HEK293 (cell line): ENCODE data around the gene BCL11A.

Source experiments
- CTCF ChIA-PET: fragments of 350-600 bp; formaldehyde crosslinking; extraction: SDS; loops from one replicate; lab custom pipeline; 2021; ENCODE audit warnings: antibody characterized with exemption; lab: Yijun Ruan, JAX
- POLR2A ChIA-PET: fragments of 300-600 bp; formaldehyde crosslinking; extraction: SDS; loops from one replicate; lab custom pipeline; 2020; ENCODE audit warnings: antibody characterized with exemption, inconsistent platforms; lab: Yijun Ruan, JAX
- H3K27ac ChIP-seq: fragments of 200-500 bp; sonication (Bioruptor generic); 2 replicates; pipeline ENCODE4 v1.5.1; 2014; ENCODE audit warnings: low read depth, low read length, control low read depth, inconsistent platforms; ENCODE audit errors: extremely low read depth
- H3K36me3 ChIP-seq, 2 experiments: fragments of 200-500 bp in 1 of 2; sonication (Bioruptor generic) in 1 of 2; 1 replicate in 1 of 2; 2 replicates in 1 of 2; pipeline ENCODE4 v1.5.1; 2014 to 2017; ENCODE audit warnings: inconsistent platforms in 2 of 2, low read length in 2 of 2; ENCODE audit not compliant: control insufficient read depth in 2 of 2, insufficient read depth in 1 of 2
- H3K4me1 ChIP-seq: fragments of 200-500 bp; sonication (Bioruptor generic); 2 replicates; pipeline ENCODE4 v1.5.1; 2014; ENCODE audit warnings: mild to moderate bottlenecking, low read length, inconsistent platforms; ENCODE audit not compliant: control insufficient read depth, insufficient read depth
- H3K4me3 ChIP-seq: 2 replicates; pipeline ENCODE4 v1.5.1; 2011; ENCODE audit warnings: low read depth, mild to moderate bottlenecking, control low read depth, low read length, moderate library complexity
- H3K9me3 ChIP-seq: fragments of 200-500 bp; sonication (Bioruptor generic); 2 replicates; pipeline ENCODE4 v1.5.1; 2014; ENCODE audit warnings: low read depth, low read length, inconsistent platforms; ENCODE audit not compliant: control insufficient read depth, insufficient read depth
- ATF2 ChIP-seq: fragments of 450-650 bp; formaldehyde crosslinking; IDR thresholded peaks from 2 replicates; pipeline ENCODE4 v1.5.1; 2016; ENCODE audit warnings: missing biosample characterization, missing genetic modification characterization, low read depth
- GLIS2 ChIP-seq: fragments of 450-650 bp; formaldehyde crosslinking; IDR thresholded peaks from 2 replicates; pipeline ENCODE4 v1.5.1; 2016; ENCODE audit warnings: missing biosample characterization, missing genetic modification characterization
- HOXD13 ChIP-seq: sonication (generic); formaldehyde crosslinking; IDR thresholded peaks from 2 replicates; pipeline ENCODE4 v1.8.0; 2022; ENCODE audit warnings: missing genetic modification reagents, borderline replicate concordance
- KLF9 ChIP-seq: fragments of 450-650 bp; formaldehyde crosslinking; IDR thresholded peaks from 2 replicates; pipeline ENCODE4 v1.5.1; 2016; ENCODE audit warnings: missing biosample characterization, missing genetic modification characterization, low read depth
- MZF1 ChIP-seq: fragments of 450-650 bp; formaldehyde crosslinking; IDR thresholded peaks from 2 replicates; pipeline ENCODE4 v1.5.1; 2017; ENCODE audit warnings: missing biosample characterization, missing genetic modification characterization, borderline replicate concordance
- PBX3 ChIP-seq: sonication (generic); formaldehyde crosslinking; IDR thresholded peaks from 2 replicates; pipeline ENCODE4 v1.8.1; 2022; ENCODE audit warnings: mild to moderate bottlenecking, moderate library complexity, missing genetic modification reagents
- SCRT2 ChIP-seq: fragments of 450-650 bp; formaldehyde crosslinking; IDR thresholded peaks from 2 replicates; pipeline ENCODE4 v1.5.1; 2016; ENCODE audit warnings: missing biosample characterization, missing genetic modification characterization
- ZBTB17 ChIP-seq: fragments of 450-650 bp; formaldehyde crosslinking; IDR thresholded peaks from 2 replicates; pipeline ENCODE4 v1.5.1; 2016; ENCODE audit warnings: missing biosample characterization, missing genetic modification characterization
- ZFP3 ChIP-seq: fragments of 450-650 bp; formaldehyde crosslinking; IDR thresholded peaks from 2 replicates; pipeline ENCODE4 v1.5.1; 2016; ENCODE audit warnings: low read depth, missing biosample characterization, missing genetic modification characterization
- ZFP41 ChIP-seq: fragments of 450-650 bp; formaldehyde crosslinking; IDR thresholded peaks from 2 replicates; pipeline ENCODE4 v1.5.1; 2016; ENCODE audit warnings: missing biosample characterization, missing genetic modification characterization, borderline replicate concordance
- ZNF132 ChIP-seq: fragments of 450-650 bp; formaldehyde crosslinking; IDR thresholded peaks from 2 replicates; pipeline ENCODE4 v1.5.1; 2017; ENCODE audit warnings: missing biosample characterization, missing genetic modification characterization, borderline replicate concordance
- ZNF366 ChIP-seq: fragments of 450-650 bp; formaldehyde crosslinking; conservative IDR thresholded peaks from 2 replicates; pipeline ENCODE4 v1.5.1; 2016; ENCODE audit warnings: missing biosample characterization, missing genetic modification characterization
- ZNF416 ChIP-seq: fragments of 450-650 bp; formaldehyde crosslinking; IDR thresholded peaks from 2 replicates; pipeline ENCODE4 v1.5.1; 2016; ENCODE audit warnings: missing biosample characterization, missing genetic modification characterization
- ZNF530 ChIP-seq: fragments of 450-650 bp; formaldehyde crosslinking; IDR thresholded peaks from 2 replicates; pipeline ENCODE4 v1.5.1; 2016; ENCODE audit warnings: low read depth, missing biosample characterization, missing genetic modification characterization
- ZNF623 ChIP-seq: fragments of 450-650 bp; formaldehyde crosslinking; IDR thresholded peaks from 2 replicates; pipeline ENCODE4 v1.5.1; 2016; ENCODE audit warnings: missing biosample characterization, missing genetic modification characterization
- ZNF670 ChIP-seq: fragments of 450-650 bp; formaldehyde crosslinking; IDR thresholded peaks from 2 replicates; pipeline ENCODE4 v1.5.1; 2016; ENCODE audit warnings: missing biosample characterization, missing genetic modification characterization, low read depth
- ZNF701 ChIP-seq: fragments of 450-650 bp; formaldehyde crosslinking; IDR thresholded peaks from 2 replicates; pipeline ENCODE4 v1.5.1; 2016; ENCODE audit warnings: missing biosample characterization, missing genetic modification characterization
- ZNF776 ChIP-seq: fragments of 450-650 bp; formaldehyde crosslinking; IDR thresholded peaks from 2 replicates; pipeline ENCODE4 v1.5.0; 2017; ENCODE audit warnings: missing biosample characterization, missing genetic modification characterization, borderline replicate concordance
- ZSCAN16 ChIP-seq: fragments of 450-650 bp; formaldehyde crosslinking; IDR thresholded peaks from 2 replicates; pipeline ENCODE4 v1.5.1; 2016; ENCODE audit warnings: missing biosample characterization, missing genetic modification characterization
- ZSCAN23 ChIP-seq: fragments of 450-650 bp; formaldehyde crosslinking; IDR thresholded peaks from 2 replicates; pipeline ENCODE4 v1.5.1; 2016; ENCODE audit warnings: missing biosample characterization, missing genetic modification characterization
- TF ChIP-seq, protein P1 (sequence below): fragments of 450-650 bp; formaldehyde crosslinking; IDR thresholded peaks from 2 replicates; pipeline ENCODE4 v1.5.1; 2016; ENCODE audit warnings: missing biosample characterization, missing genetic modification characterization
- TF ChIP-seq, protein P2 (sequence below): fragments of 450-650 bp; formaldehyde crosslinking; IDR thresholded peaks from 2 replicates; pipeline ENCODE4 v1.5.1; 2016; ENCODE audit warnings: missing biosample characterization, missing genetic modification characterization
- TF ChIP-seq, protein P3 (sequence below): fragments of 450-650 bp; formaldehyde crosslinking; IDR thresholded peaks from 2 replicates; pipeline ENCODE4 v1.5.1; 2016; ENCODE audit warnings: missing biosample characterization, missing genetic modification characterization
- TF ChIP-seq, protein P4 (sequence below): fragments of 450-650 bp; formaldehyde crosslinking; IDR thresholded peaks from 2 replicates; pipeline ENCODE4 v1.5.1; 2016; ENCODE audit warnings: missing biosample characterization, missing genetic modification characterization

The BCL11A gene

DNA sequence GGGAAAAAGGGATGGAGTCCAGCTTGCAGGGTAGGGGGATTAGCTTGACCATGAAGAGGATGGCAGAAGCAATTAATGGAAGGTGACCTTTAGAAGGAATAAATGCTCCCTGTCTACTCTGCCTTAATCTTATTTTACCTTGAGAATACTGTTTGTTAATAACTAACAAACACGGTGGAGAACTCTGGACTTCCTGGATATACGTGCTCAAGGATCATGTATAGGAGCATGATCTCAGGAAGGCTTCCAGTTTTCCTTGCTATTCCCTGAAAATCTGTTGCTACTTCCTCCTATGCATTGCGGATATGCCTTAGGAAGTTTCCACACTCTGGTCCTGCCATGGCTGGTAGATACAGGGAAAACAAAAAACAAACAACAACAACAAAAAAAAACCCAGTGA, 44.8 kb upstream of the BCL11A start:
- Histone ChIP-seq H3K27ac (no peak overlapping the region), H3K4me1 (no peaks in the 10 kb centered on the region), H3K36me3 (no peaks in the 10 kb centered on the region), H3K9me3 (no peaks in the 10 kb centered on the region), H3K4me3 (no peak overlapping the region)
- TF ChIP-seq, protein P1, sequence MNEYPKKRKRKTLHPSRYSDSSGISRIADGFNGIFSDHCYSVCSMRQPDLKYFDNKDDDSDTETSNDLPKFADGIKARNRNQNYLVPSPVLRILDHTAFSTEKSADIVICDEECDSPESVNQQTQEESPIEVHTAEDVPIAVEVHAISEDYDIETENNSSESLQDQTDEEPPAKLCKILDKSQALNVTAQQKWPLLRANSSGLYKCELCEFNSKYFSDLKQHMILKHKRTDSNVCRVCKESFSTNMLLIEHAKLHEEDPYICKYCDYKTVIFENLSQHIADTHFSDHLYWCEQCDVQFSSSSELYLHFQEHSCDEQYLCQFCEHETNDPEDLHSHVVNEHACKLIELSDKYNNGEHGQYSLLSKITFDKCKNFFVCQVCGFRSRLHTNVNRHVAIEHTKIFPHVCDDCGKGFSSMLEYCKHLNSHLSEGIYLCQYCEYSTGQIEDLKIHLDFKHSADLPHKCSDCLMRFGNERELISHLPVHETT (tag by site-specific recombination) = no peak
- TF ChIP-seq, protein P2, sequence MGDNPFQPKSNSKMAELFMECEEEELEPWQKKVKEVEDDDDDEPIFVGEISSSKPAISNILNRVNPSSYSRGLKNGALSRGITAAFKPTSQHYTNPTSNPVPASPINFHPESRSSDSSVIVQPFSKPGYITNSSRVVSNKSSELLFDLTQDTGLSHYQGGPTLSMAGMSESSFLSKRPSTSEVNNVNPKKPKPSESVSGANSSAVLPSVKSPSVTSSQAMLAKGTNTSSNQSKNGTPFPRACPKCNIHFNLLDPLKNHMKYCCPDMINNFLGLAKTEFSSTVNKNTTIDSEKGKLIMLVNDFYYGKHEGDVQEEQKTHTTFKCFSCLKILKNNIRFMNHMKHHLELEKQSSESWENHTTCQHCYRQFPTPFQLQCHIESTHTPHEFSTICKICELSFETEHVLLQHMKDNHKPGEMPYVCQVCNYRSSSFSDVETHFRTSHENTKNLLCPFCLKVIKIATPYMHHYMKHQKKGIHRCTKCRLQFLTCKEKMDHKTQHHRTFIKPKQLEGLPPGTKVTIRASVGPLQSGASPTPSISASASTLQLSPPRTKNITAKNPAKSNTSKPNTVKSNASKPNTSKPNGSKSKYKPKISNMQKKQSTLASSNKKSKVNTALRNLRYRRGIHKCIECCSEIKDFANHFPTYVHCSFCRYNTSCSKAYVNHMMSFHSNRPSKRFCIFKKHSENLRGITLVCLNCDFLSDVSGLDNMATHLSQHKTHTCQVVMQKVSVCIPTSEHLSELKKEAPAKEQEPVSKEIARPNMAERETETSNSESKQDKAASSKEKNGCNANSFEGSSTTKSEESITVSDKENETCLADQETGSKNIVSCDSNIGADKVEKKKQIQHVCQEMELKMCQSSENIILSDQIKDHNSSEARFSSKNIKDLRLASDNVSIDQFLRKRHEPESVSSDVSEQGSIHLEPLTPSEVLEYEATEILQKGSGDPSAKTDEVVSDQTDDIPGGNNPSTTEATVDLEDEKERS (tag by site-specific recombination) = no peak
- TF ChIP-seq ZNF132 (tag by site-specific recombination) (no peak), SCRT2 (tag by site-specific recombination) (no peak), GLIS2 (tag by site-specific recombination) (no peak), ATF2 (no peak), ZSCAN23 (no peak), PBX3 (CRISPR knock-in tag) (no peak), ZSCAN16 (no peak), ZNF366 (tag by site-specific recombination) (no peak), ZBTB17 (tag by site-specific recombination) (no peak), ZNF623 (no peak), ZNF530 (tag by site-specific recombination) (no peak), HOXD13 (CRISPR knock-in tag) (no peak)
- TF ChIP-seq, protein P3, sequence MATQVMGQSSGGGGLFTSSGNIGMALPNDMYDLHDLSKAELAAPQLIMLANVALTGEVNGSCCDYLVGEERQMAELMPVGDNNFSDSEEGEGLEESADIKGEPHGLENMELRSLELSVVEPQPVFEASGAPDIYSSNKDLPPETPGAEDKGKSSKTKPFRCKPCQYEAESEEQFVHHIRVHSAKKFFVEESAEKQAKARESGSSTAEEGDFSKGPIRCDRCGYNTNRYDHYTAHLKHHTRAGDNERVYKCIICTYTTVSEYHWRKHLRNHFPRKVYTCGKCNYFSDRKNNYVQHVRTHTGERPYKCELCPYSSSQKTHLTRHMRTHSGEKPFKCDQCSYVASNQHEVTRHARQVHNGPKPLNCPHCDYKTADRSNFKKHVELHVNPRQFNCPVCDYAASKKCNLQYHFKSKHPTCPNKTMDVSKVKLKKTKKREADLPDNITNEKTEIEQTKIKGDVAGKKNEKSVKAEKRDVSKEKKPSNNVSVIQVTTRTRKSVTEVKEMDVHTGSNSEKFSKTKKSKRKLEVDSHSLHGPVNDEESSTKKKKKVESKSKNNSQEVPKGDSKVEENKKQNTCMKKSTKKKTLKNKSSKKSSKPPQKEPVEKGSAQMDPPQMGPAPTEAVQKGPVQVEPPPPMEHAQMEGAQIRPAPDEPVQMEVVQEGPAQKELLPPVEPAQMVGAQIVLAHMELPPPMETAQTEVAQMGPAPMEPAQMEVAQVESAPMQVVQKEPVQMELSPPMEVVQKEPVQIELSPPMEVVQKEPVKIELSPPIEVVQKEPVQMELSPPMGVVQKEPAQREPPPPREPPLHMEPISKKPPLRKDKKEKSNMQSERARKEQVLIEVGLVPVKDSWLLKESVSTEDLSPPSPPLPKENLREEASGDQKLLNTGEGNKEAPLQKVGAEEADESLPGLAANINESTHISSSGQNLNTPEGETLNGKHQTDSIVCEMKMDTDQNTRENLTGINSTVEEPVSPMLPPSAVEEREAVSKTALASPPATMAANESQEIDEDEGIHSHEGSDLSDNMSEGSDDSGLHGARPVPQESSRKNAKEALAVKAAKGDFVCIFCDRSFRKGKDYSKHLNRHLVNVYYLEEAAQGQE = no peak
- POLR2A ChIA-PET = no interaction called here
- CTCF ChIA-PET = interaction anchor here (0.6 to 1.7 kb wide), 2 partner anchors 74 to 77 kb away, joined by 4 to 5 read pairs; no protein-coding TSS in a partner anchor

DNA sequence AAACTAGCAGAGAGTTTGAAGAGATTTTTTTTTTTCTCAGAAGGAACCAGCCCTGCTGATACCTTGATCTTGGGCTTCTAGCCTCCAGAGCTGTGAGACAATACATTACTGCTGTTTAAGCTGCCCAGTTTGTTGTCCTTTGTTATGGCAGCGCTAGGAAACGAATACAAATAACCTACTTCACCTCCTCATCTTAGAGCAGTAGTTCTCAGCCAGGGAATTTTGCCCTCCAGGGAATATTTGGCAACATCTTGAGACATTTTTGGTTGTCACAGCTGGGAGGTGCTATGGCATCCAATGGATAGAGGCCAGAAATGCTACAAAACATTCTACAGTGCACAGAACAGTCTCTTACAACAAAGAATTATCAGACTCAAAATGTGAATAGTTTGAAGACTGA, 43.9 kb upstream of the BCL11A start:
- CTCF ChIA-PET = interaction anchor here (0.7 to 1.7 kb wide), 2 partner anchors 78 to 402 kb away, joined by 5 read pairs; no protein-coding TSS in a partner anchor
- TF ChIP-seq KLF9 (no peak), ZNF416 (no peak), MZF1 (no peak), ZFP3 (tag by site-specific recombination) (no peak), ZNF701 (no peak), ZNF670 (tag by site-specific recombination) (no peak), ZFP41 (tag by site-specific recombination) (no peak), ZNF776 (no peak)
- TF ChIP-seq, protein P4, sequence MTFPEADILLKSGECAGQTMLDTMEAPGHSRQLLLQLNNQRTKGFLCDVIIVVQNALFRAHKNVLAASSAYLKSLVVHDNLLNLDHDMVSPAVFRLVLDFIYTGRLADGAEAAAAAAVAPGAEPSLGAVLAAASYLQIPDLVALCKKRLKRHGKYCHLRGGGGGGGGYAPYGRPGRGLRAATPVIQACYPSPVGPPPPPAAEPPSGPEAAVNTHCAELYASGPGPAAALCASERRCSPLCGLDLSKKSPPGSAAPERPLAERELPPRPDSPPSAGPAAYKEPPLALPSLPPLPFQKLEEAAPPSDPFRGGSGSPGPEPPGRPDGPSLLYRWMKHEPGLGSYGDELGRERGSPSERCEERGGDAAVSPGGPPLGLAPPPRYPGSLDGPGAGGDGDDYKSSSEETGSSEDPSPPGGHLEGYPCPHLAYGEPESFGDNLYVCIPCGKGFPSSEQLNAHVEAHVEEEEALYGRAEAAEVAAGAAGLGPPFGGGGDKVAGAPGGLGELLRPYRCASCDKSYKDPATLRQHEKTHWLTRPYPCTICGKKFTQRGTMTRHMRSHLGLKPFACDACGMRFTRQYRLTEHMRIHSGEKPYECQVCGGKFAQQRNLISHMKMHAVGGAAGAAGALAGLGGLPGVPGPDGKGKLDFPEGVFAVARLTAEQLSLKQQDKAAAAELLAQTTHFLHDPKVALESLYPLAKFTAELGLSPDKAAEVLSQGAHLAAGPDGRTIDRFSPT (tag by site-specific recombination) = no peak

More for the DNA sequence above, 43.9 kb upstream of the BCL11A start:
- Histone ChIP-seq H3K4me3 (no peak overlapping the region), H3K9me3 (no peaks in the 10 kb centered on the region), H3K4me1 (no peaks in the 10 kb centered on the region), H3K36me3 (no peaks in the 10 kb centered on the region), H3K27ac (no peak overlapping the region)
- POLR2A ChIA-PET = interaction anchor here (0.7 kb wide), 1 partner anchor 15 kb away, joined by 3 read pairs; no protein-coding TSS in a partner anchor
